DMS153 treated with DMSO at 0.1 percent for 48 hours (cell line): Measurements from ENCODE around the gene FZD7.

Experiments used
- DNase-seq: peaks from one replicate; lab custom pipeline; 2025; ENCODE audit not compliant: unreplicated experiment; lab: John Stamatoyannopoulos, UW

Gene FZD7

DNA sequence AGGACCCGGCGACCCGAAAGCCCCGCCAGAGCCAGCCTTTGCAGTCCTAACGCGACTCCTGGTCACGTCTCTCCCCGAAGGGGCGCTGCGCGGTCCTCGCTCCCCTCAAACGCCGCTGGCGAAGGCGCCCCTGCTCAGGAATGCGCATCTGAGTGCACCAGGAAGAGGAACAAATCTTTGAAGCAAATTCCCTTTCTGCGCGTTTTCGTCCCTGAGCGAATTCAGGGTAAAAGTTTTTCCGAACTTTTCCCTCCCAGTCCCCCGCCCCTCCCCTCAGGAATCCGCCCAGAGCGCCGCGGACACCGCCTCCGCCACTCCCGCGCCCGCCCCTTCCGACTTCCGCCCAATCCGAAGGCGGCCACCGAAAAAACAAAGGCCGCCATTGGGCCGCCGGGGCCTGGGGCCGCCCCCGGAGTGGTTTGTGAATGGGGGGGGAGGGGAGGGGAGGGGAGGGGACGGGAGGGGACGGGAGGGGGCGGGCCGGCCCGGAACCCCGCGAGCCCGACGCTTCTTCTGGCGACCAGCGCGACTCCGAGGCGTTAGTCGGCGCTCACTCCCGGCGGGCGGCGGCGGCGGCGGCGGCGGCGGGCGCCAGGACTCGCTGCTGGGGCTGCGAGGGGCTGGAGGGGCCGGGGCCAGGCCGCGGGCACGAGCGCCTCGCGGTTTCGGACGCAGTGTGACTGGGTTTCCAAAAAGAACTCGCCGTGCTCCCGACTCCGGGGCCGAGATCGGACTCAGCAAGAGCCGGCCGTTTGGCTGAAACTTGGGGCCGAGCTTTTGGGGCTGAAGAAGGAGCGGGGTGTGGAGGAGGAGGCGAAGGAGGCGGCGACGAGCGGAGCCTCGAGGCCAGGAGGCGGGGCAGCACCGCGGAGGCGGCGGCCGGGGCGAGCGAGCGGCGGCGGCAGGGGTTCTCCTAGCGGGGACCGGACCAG lies at the start of gene FZD7:
Gene FZD7, plus strand, starts transcription at position 539 of the 932 bp plus-strand sequence. CDS start 793 bp downstream, outside the sequence.
- DNase-seq = peak; percentile 32

DNA sequence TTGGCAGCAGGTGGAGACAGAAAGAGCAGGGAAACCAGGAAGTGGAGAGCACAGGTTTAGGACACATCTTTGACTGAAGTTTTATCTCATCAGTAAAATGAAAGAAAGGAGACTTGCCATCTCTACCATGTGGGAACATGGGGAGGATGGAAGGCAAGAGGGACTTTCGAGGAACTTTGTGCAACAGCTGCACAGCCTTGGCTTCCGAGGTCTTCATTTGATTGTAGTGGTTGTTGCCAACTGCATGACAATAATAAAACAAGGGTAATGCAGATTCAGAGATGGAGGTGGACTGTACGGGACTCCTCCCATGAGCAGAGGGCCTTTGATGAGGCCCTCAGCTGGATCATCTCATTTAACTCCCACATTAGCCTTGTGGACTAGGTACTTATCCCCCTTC lies 49.3 kb upstream of the FZD7 start:
- DNase-seq = no peak

DNA sequence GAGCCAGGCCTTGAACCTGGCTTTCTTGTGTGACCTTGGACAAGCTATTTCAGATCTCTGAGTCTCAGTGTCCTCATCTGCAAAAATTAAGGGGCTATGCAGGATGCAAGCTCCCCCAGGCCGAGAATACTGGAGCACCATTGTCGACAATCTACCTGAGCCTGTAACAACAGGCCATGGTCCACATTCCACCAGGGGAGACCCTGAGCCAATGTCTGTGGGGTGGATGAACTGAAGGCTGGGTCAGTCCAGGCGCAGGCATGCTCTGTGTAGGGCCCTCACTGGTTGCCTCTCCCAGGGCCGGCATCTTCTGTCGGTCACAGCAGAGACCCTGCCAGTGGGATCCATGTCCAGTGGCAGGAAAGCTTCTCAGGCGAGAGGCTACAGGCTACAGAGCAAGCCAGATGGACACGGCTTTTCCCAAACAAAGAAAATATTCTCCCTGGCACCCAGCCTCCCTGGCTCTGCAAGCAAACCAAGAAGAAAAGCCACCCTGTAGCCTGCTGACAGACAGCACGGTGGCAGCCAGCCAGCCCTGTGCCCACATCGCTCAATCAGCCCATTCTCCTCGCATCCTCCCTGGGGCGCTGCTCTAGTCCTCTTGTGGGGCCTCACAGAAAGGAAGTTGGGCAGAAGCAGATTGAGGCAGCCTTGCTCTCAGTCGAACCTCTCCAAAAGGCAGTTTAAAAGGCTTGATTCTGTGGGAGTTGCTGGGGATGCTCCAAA lies 48.7 kb upstream of the FZD7 start:
- no peak for DNase-seq

- DNase-seq = no peak
Measured at GRCh38 chr2:201985728-201986462, 47.8 kb upstream of the FZD7 start.

DNA sequence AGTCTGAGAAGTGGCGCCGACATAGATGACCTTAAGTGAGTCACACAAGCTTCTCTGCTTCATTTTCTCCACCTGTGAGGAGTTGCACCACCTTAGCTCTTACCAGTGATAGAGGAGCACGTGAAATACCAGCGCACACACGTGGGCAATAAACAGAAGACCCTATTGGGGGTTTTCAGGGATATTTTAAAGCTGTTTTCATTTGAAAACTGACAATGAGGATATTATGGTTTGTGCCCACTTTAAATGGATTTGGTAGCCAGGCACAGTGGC lies 47.3 kb upstream of the FZD7 start:
- no peak for DNase-seq

- DNase-seq = no peak
Measured at GRCh38 chr2:201987426-201987825, 46.2 kb upstream of the FZD7 start.

GRCh38 chr2:201990069-201990468 lies 43.6 kb upstream of the FZD7 start:
- no peak for DNase-seq

DNA sequence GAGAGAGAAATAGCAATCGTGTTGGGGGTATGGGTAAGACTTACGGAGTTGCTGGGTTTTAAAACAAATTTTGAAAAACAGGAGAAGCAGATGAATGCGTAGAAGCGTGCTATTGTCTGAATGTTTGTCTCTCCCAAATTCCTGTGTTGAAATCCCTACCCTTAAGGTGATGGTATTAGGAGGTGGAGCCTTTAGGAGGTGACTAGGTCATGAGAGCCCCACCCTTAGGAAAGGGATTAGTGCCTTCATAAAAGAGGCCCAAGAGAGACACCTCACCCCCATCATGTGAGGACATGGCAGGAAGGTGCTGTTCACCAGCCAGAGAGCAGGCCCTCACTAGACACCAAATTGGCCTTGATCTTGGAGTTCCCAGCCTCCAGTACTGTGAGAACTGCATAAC lies 40.7 kb upstream of the FZD7 start:
- DNase-seq = no peak

DNA sequence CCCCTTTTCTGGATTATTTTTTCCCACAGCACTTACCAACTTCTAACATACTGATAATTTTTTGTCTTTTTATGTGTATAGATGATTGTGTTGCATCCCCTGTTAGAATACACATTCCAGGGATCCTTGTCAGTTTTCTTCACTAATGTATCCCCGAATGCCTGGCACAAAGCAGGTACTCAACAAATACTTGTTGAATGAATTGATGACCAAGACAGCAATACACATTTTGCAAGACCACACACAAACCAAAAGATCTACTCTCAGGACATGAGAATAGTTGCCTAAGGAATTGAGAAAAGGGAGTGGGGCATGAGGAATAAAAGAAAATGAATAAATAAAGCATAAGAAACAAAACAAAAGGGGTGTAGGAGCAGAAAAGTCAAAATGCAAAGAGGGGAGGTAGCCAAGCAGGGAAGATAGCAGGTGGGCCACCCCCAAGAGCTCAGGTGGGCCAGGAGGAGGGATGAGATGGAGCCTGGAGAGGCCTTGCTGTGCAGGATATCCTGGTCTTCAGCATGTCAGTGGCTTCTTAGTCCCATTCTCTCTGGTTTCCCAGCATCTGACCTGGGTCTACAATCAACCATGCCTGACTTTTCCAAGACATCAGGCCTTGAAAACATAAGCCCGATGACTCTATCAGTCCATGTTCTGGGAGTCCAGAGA lies 38.5 kb upstream of the FZD7 start:
- no peak for DNase-seq

- no peak for DNase-seq
Measured at GRCh38 chr2:201996006-201996405, 37.6 kb upstream of the FZD7 start.

DNA sequence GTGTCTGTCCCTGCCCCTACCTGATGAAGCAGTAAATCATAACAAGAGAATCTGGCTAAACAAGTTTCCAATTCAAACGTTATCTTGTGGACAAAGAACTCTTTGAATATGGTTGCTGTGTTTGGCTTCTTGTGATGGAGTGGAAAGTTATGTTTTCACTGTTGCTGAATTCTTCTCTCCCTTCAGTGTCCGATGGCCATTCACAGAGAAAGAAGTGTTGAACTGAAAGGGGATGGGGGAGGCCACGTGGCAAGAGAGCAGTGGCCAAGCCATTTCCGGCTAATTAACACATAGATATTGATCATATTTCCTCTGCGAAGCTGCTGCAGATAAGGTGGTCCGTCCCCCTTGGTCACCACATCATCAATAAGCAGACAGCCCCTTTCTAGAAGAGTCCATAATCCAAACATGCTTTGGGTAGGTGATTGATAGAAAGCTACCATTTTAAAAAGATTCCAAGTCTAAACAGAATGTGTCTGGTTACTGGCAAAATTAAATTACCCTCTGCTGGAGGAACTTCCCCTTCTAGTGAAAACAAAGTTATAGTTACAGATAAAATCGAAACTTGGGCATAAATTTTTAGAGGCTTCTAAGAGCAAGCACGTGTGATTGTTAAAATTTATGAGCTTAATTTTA lies 36.9 kb upstream of the FZD7 start:
- DNase-seq = no peak

DNA sequence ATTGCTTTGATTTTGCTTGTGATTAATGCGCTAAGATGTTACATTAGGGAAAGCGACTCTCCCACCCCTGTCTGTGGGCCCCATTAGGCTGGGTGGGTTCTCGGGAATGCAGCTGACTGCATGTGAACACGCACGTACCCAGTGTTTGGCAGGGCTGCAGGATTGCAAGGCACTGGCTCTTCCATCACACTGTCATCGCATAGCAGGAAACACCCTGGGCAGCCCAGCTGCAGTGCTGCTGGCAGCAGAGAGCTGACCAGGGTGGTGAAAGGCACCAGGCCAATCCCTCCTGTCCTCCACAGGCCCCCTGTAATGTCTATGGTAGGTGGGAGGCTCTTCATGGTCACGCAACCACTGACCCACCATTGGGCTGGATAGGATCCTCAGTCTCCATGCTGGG lies 34.4 kb upstream of the FZD7 start:
- no peak for DNase-seq

DNA sequence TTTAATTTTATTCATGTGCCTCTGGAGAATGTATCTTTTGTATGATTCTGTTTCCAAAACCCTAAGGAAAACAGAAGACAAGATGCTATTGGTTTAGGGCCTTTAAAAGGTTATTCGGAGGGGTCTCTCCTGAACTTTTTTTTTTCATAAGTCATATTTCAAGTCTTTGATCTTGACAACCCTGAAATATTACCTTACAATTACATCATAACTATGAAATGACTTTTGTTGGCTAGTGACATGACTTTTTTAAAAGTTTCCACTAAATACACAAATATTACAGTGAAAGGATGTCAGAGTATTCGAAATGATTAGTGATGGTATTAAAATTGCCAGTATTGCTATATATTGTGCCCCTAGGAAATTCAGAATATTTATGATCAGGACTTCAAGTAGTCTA lies 31.8 kb upstream of the FZD7 start:
- DNase-seq = no peak

- DNase-seq = no peak
Measured at GRCh38 chr2:202002381-202002780, 31.3 kb upstream of the FZD7 start.

DNA sequence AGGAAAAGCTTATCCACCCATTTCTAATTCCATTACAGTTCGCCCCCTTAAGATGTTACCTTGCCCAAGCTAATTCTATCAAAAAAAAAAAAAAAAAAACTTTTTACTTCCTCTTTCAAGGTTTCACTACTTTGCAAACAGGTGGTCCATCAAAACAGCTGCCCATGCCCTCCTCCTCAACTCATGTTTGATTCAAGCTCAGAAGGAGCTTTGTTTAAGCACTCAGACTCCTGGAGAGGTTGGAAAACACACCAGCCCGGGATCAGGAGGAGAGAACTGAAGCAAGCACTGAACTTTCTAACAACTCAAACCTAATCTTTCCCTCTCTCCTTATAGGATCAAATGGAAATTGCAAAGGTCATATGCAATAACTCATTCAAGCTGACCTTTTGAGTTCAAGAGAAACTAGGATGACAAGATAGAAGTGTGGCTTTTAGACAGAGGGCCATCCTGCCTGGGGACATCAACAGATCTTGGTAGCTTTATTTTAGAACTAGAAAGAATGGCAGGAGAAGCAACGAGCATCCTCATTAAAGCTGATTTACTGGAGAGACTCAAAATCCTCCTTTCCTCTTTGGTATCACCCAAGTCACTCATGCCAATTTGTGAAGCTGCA lies 28.3 kb upstream of the FZD7 start:
- no peak for DNase-seq

DNA sequence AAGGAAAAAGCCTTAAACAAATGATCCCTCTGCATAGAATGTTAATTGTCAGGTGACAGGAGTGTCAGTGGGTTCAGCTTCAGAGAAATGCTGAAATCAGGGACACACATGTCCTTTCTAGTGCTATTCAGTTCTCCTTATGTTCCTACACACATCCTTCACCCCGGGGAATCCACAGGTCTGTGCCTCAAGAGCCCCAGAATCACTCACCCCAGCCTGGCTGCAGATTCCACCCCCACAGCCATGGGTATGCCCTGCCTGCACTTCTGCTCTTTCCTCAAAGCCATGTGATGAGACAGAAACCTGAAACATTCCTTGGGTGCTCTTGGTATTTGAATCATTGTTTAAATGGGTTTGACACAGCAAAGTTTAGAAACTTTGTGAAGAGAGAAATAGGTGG lies 27.4 kb upstream of the FZD7 start:
- DNase-seq = no peak

GRCh38 chr2:202007015-202007982 lies 26.4 kb upstream of the FZD7 start:
- no peak for DNase-seq

GRCh38 chr2:202007983-202008354 lies 25.7 kb upstream of the FZD7 start:
- no peak for DNase-seq

- no peak for DNase-seq
Measured at GRCh38 chr2:202009019-202009481, 24.6 kb upstream of the FZD7 start.
